Neural cell (in vitro differentiated cells): Measurements from ENCODE around the gene TNS4. TPM values are rescaled to one million over a fixed set of nuclear protein-coding genes. Genes with fewer than 3 reads are reported as not detected.

Experiments used
- H2AFZ ChIP-seq: fragments of 200-600, 300-800 bp; sonication (generic), shearing (Covaris generic); 2 replicates; pipeline ENCODE4 v1.6.0; 2014; ENCODE audit warnings: low read depth, mild to moderate bottlenecking, antibody characterized with exemption, low read length, moderate library complexity
- H3F3A ChIP-seq: fragments of 200-600 bp; shearing (Covaris generic); 2 replicates; pipeline ENCODE4 v1.6.1; 2016; ENCODE audit warnings: mild to moderate bottlenecking, moderate library complexity, mixed read lengths, antibody characterized with exemption, low read length; ENCODE audit not compliant: insufficient read depth, poor library complexity, severe bottlenecking
- H3K27ac ChIP-seq: fragments of 200-600, 300-800 bp; sonication (generic), shearing (Covaris generic); 2 replicates; pipeline ENCODE4 v1.5.1; 2014; ENCODE audit warnings: mild to moderate bottlenecking, low read length, moderate library complexity
- H3K27me3 ChIP-seq: fragments of 300-800, 200-600 bp; sonication (generic), shearing (Covaris generic); 2 replicates; pipeline ENCODE4 v1.6.0; 2014; ENCODE audit warnings: mild to moderate bottlenecking, low read depth, low read length, moderate library complexity; ENCODE audit not compliant: insufficient read depth
- H3K36me3 ChIP-seq: fragments of 300-800, 200-600 bp; sonication (generic), shearing (Covaris generic); 2 replicates; pipeline ENCODE4 v1.5.1; 2014; ENCODE audit warnings: mild to moderate bottlenecking, antibody characterized with exemption, low read length, moderate library complexity; ENCODE audit not compliant: insufficient read depth
- H3K4me2 ChIP-seq: fragments of 300-800, 200-600 bp; sonication (generic), shearing (Covaris generic); 2 replicates; pipeline ENCODE4 v1.6.0; 2014; ENCODE audit warnings: mild to moderate bottlenecking, low read length
- H3K4me3 ChIP-seq: fragments of 300-800, 200-600 bp; sonication (generic), shearing (Covaris generic); 2 replicates; pipeline ENCODE4 v1.5.1; 2014; ENCODE audit warnings: mild to moderate bottlenecking, low read length, moderate library complexity
- H3K79me2 ChIP-seq: fragments of 200-600 bp; shearing (Covaris generic); replicated peaks from 2 replicates; pipeline ENCODE4 v1.6.0; 2014; ENCODE audit warnings: mild to moderate bottlenecking, low read length, moderate library complexity; ENCODE audit not compliant: insufficient read depth
- H3K9ac ChIP-seq: fragments of 300-800, 200-600 bp; sonication (generic), shearing (Covaris generic); 2 replicates; pipeline ENCODE4 v1.6.1; 2016; ENCODE audit warnings: mild to moderate bottlenecking, low read length, mixed read lengths
- H3K9me2 ChIP-seq: fragments of 200-600 bp; shearing (Covaris generic); 2 replicates; pipeline ENCODE4 v1.6.1; 2016; ENCODE audit warnings: mild to moderate bottlenecking, low read length, mixed read lengths; ENCODE audit not compliant: insufficient read depth
- H3K9me3 ChIP-seq: fragments of 200-600, 300-800 bp; sonication (generic), shearing (Covaris generic); 2 replicates; pipeline ENCODE4 v1.6.1; 2016; ENCODE audit warnings: mild to moderate bottlenecking, mixed run types, low read length, moderate library complexity, mixed read lengths
- H4K20me1 ChIP-seq: fragments of 200-600 bp; shearing (Covaris generic); 2 replicates; pipeline ENCODE4 v1.6.1; 2016; ENCODE audit warnings: mild to moderate bottlenecking, mixed run types; ENCODE audit not compliant: insufficient read depth
- CTCF ChIP-seq: fragments of 450-650 bp; IDR thresholded peaks from 2 replicates; pipeline ENCODE4 v1.5.1; 2014; ENCODE audit warnings: antibody characterized with exemption, mild to moderate bottlenecking, moderate library complexity; ENCODE audit not compliant: poor library complexity, severe bottlenecking
- EP300 ChIP-seq: fragments of 450-650 bp; conservative IDR thresholded peaks from 2 replicates; pipeline ENCODE4 v1.6.1; 2014; ENCODE audit warnings: antibody characterized with exemption, mild to moderate bottlenecking, moderate library complexity; ENCODE audit not compliant: poor library complexity, severe bottlenecking
- EZH2 ChIP-seq: fragments of 200-600, 300-800 bp; shearing (Covaris generic), sonication (generic); IDR thresholded peaks from 2 replicates; pipeline ENCODE4 v1.6.1; 2014; ENCODE audit warnings: antibody characterized with exemption, low read length, borderline replicate concordance, mild to moderate bottlenecking; ENCODE audit not compliant: insufficient read depth, poor library complexity, severe bottlenecking
- MXI1 ChIP-seq: fragments of 450-650 bp; conservative IDR thresholded peaks from 2 replicates; pipeline ENCODE4 v1.6.1; 2014; ENCODE audit warnings: antibody characterized with exemption, mild to moderate bottlenecking; ENCODE audit not compliant: poor library complexity, severe bottlenecking
- POLR2AphosphoS5 ChIP-seq: IDR thresholded peaks from 2 replicates; pipeline ENCODE4 v1.6.1; 2012
- RAD21 ChIP-seq: fragments of 450-650 bp; conservative IDR thresholded peaks from 2 replicates; pipeline ENCODE4 v1.6.1; 2014; ENCODE audit warnings: antibody characterized with exemption, mild to moderate bottlenecking, moderate library complexity
- REST ChIP-seq: IDR thresholded peaks from 2 replicates; pipeline ENCODE4 v1.6.1; 2012; ENCODE audit warnings: borderline replicate concordance
- SMC3 ChIP-seq: fragments of 450-650 bp; conservative IDR thresholded peaks from 2 replicates; pipeline ENCODE4 v1.6.1; 2014; ENCODE audit warnings: antibody characterized with exemption, mild to moderate bottlenecking, moderate library complexity; ENCODE audit not compliant: poor library complexity
- TAF1 ChIP-seq: IDR thresholded peaks from 2 replicates; pipeline ENCODE4 v1.6.1; 2012; ENCODE audit warnings: low read depth
- polyA plus RNA-seq: library from polyadenylated mRNA; depleted of rRNA; stranded (reverse); fragments of >200 nt; gene quantifications from 2 replicates; pipeline ENCODE4 v1.2.3, GENCODE V29; 2014

Gene TNS4
- polyA plus RNA-seq, 1 donor from 2014 or later: not detected

- H3K79me2 ChIP-seq: no peaks in the 10 kb centered on the region
- TF ChIP-seq RAD21 (no peak), TAF1 (no peak), SMC3 (no peak), CTCF (no peak), EZH2 (no peak), REST (no peak), EP300 (no peak), POLR2AphosphoS5 (no peak), MXI1 (no peak)
- no peaks in the 10 kb centered on the region for H3K27me3 ChIP-seq
- no peak overlapping the region for H3K4me3 ChIP-seq
- H3K9ac ChIP-seq: no peak overlapping the region
- no peaks in the 10 kb centered on the region for H3F3A ChIP-seq
- H4K20me1 ChIP-seq: no peaks in the 10 kb centered on the region
- H2AFZ ChIP-seq: no peak overlapping the region
- H3K4me2 ChIP-seq: no peak overlapping the region
- no peaks in the 10 kb centered on the region for H3K36me3 ChIP-seq
- no peak overlapping the region for H3K27ac ChIP-seq
- no peaks in the 10 kb centered on the region for H3K9me3 ChIP-seq
- no peaks in the 10 kb centered on the region for H3K9me2 ChIP-seq
Measured at GRCh38 chr17:40458851-40459482, 42.5 kb downstream of the TNS4 start.

- TF ChIP-seq MXI1: no peak
- TF ChIP-seq REST: no peak
- TF ChIP-seq TAF1: no peak
- no peak for TF ChIP-seq EZH2
- TF ChIP-seq SMC3: no peak
- no peak for TF ChIP-seq EP300
- no peak for TF ChIP-seq POLR2AphosphoS5
- TF ChIP-seq CTCF: no peak
- H3K9ac ChIP-seq: no peak overlapping the region
- no peaks in the 10 kb centered on the region for H3K36me3 ChIP-seq
- no peaks in the 10 kb centered on the region for H3K79me2 ChIP-seq
- no peak overlapping the region for H3K4me2 ChIP-seq
- H3K27ac ChIP-seq: no peak overlapping the region
- no peak overlapping the region for H2AFZ ChIP-seq
- no peaks in the 10 kb centered on the region for H4K20me1 ChIP-seq
- H3K9me3 ChIP-seq: no peaks in the 10 kb centered on the region
- H3F3A ChIP-seq: no peaks in the 10 kb centered on the region
- no peaks in the 10 kb centered on the region for H3K27me3 ChIP-seq
- no peaks in the 10 kb centered on the region for H3K9me2 ChIP-seq
- no peak overlapping the region for H3K4me3 ChIP-seq
Measured at GRCh38 chr17:40457964-40458791, 43.2 kb downstream of the TNS4 start.
